HepG2 (cell line): ENCODE results near the gene TMCO6. TPM values are rescaled to one million over a fixed set of nuclear protein-coding genes. Genes with fewer than 3 reads are reported as not detected.

Experiments used
- BHLHE40 ChIP-seq: IDR thresholded peaks from 2 replicates; pipeline ENCODE4 v1.6.1; 2011; ENCODE audit warnings: low read length, improper control_type of control experiment
- EHMT2 ChIP-seq: fragments of 200-600 bp; sonication (generic); IDR thresholded peaks from 2 replicates; pipeline ENCODE4 v1.7.0; 2017; ENCODE audit warnings: antibody characterized with exemption, low read depth, low read length, borderline replicate concordance
- EP300 ChIP-seq, 3 experiments: sonication (generic) in 1 of 3; formaldehyde crosslinking in 1 of 3; IDR thresholded peaks; 2 replicates each; pipeline versions ENCODE4 v1.5.1 to v1.6.1; 2011 to 2020; ENCODE audit warnings: low read depth in 2 of 3, low read length in 2 of 3, borderline replicate concordance in 1 of 3, improper control_type of control experiment in 1 of 3, mild to moderate bottlenecking in 1 of 3, missing genetic modification reagents in 1 of 3, moderate library complexity in 1 of 3
- HNRNPL ChIP-seq: fragments of 200-400 bp; formaldehyde crosslinking; IDR thresholded peaks from 2 replicates; pipeline ENCODE4 v1.6.1; 2017; ENCODE audit warnings: mild to moderate bottlenecking, low read depth, low read length
- KLF16 ChIP-seq, 2 experiments: sonication (generic) in 1 of 2; formaldehyde crosslinking in 1 of 2; IDR thresholded peaks; 2 replicates each; pipeline versions ENCODE4 v1.6.1 to v1.8.0; 2016 to 2023; ENCODE audit warnings: missing genetic modification reagents in 2 of 2, missing compliant biosample characterization in 1 of 2
- LCORL ChIP-seq, 2 experiments: fragments of 450-650 bp in 1 of 2; sonication (generic) in 1 of 2; formaldehyde crosslinking in 1 of 2; IDR thresholded peaks; 2 replicates each; pipeline versions ENCODE4 v1.5.0 to v1.6.1; 2017 to 2020; ENCODE audit warnings: antibody characterized with exemption in 1 of 2, missing genetic modification reagents in 1 of 2
- NCOR1 ChIP-seq: fragments of 200-600 bp; sonication (generic); IDR thresholded peaks from 2 replicates; pipeline ENCODE4 v1.7.0; 2017; ENCODE audit warnings: antibody characterized with exemption, low read length, borderline replicate concordance
- NFKBIZ ChIP-seq: IDR thresholded peaks from 2 replicates; pipeline ENCODE4 v1.6.1; 2018; ENCODE audit warnings: missing genetic modification reagents, missing compliant biosample characterization
- PITX1 ChIP-seq: sonication (generic); formaldehyde crosslinking; IDR thresholded peaks from 2 replicates; pipeline ENCODE4 v1.5.1; 2020; ENCODE audit warnings: mild to moderate bottlenecking, missing genetic modification reagents
- RARG ChIP-seq: sonication (generic); formaldehyde crosslinking; IDR thresholded peaks from 2 replicates; pipeline ENCODE4 v1.4.0; 2020; ENCODE audit warnings: low read depth, mild to moderate bottlenecking, missing genetic modification reagents
- SMC3 ChIP-seq: IDR thresholded peaks from 2 replicates; pipeline ENCODE4 v1.6.1; 2011; ENCODE audit warnings: low read length, improper control_type of control experiment
- SRF ChIP-seq: IDR thresholded peaks from 2 replicates; pipeline ENCODE4 v1.6.1; 2011; ENCODE audit warnings: mild to moderate bottlenecking, low read depth, low read length, moderate library complexity
- SRSF1 ChIP-seq: fragments of 200-400 bp; formaldehyde crosslinking; optimal IDR thresholded peaks from 2 replicates; pipeline ENCODE3; 2017; ENCODE audit warnings: mild to moderate bottlenecking, low read depth, low read length, moderate library complexity
- SRY ChIP-seq: sonication (generic); formaldehyde crosslinking; IDR thresholded peaks from 2 replicates; pipeline ENCODE4 v1.8.0; 2022; ENCODE audit warnings: mild to moderate bottlenecking, missing genetic modification reagents
- TARDBP ChIP-seq: sonication (generic); formaldehyde crosslinking; IDR thresholded peaks from 2 replicates; pipeline ENCODE4 v1.8.0; 2022; ENCODE audit warnings: mild to moderate bottlenecking, missing genetic modification reagents
- ZBTB38 ChIP-seq: sonication (generic); formaldehyde crosslinking; IDR thresholded peaks from 2 replicates; pipeline ENCODE4 v1.5.1; 2020; ENCODE audit warnings: mild to moderate bottlenecking, missing genetic modification reagents
- ZBTB7B ChIP-seq: sonication (generic); formaldehyde crosslinking; IDR thresholded peaks from 2 replicates; pipeline ENCODE4 v1.4.0; 2020; ENCODE audit warnings: missing genetic modification reagents
- ZNF292 ChIP-seq: sonication (generic); formaldehyde crosslinking; IDR thresholded peaks from 2 replicates; pipeline ENCODE4 v1.8.1; 2022; ENCODE audit warnings: mild to moderate bottlenecking, low read depth, missing genetic modification reagents, borderline replicate concordance
- ZNF331 ChIP-seq: sonication (generic); formaldehyde crosslinking; IDR thresholded peaks from 2 replicates; pipeline ENCODE4 v1.4.0; 2020; ENCODE audit warnings: missing genetic modification reagents
- ZNF629 ChIP-seq: sonication (generic); formaldehyde crosslinking; conservative IDR thresholded peaks from 2 replicates; pipeline ENCODE4 v1.5.0; 2020; ENCODE audit warnings: missing genetic modification reagents
- ZSCAN9 ChIP-seq: IDR thresholded peaks from 2 replicates; pipeline ENCODE4 v1.6.1; 2016; ENCODE audit warnings: borderline replicate concordance
- polyA plus RNA-seq, 8 experiments: library from polyadenylated mRNA; depleted of rRNA in 3 of 8; stranded (reverse) in 7 of 8; unstranded in 1 of 8; fragments of >200 nt; fragmentation: Illumina TruSeq in 4 of 8; extraction: Trizol in 4 of 8; gene quantifications; 2 replicates each; pipeline versions ENCODE4 v1.2.1 to v1.2.3, GENCODE V29; 2011 to 2016; ENCODE audit warnings: low read depth in 4 of 8, missing spikeins in 1 of 8, mixed read lengths in 1 of 8; ENCODE audit not compliant: insufficient read depth in 1 of 8
- total RNA-seq, 5 experiments: library from RNA; depleted of rRNA; stranded (reverse); fragments of >200 nt; fragmentation: Illumina TruSeq; extraction: Trizol; gene quantifications; 2 replicates each; pipeline ENCODE4 v1.2.3, GENCODE V29; 2016; ENCODE audit warnings: low read depth in 1 of 5
- TF ChIP-seq, protein P1 (sequence below): sonication (generic); formaldehyde crosslinking; IDR thresholded peaks from 2 replicates; pipeline ENCODE4 v1.9.0; 2021; ENCODE audit warnings: missing genetic modification reagents, borderline replicate concordance
- TF ChIP-seq, protein P2 (sequence below): sonication (generic); formaldehyde crosslinking; IDR thresholded peaks from 2 replicates; pipeline ENCODE4 v1.4.0; 2020; ENCODE audit warnings: missing genetic modification reagents
- TF ChIP-seq, protein P3 (sequence below): sonication (generic); formaldehyde crosslinking; IDR thresholded peaks from 2 replicates; pipeline ENCODE4 v1.5.1; 2020; ENCODE audit warnings: mild to moderate bottlenecking, missing genetic modification reagents, borderline replicate concordance
- TF ChIP-seq, protein P4 (sequence below): IDR thresholded peaks from 2 replicates; pipeline ENCODE4 v1.6.1; 2016

The TMCO6 gene
- total and polyA plus RNA-seq, 2 of the 13 experiments (the other 11 are each of a cell fraction or from before 2014, with no cell fraction given): 16.6 to 28.2 TPM

DNA sequence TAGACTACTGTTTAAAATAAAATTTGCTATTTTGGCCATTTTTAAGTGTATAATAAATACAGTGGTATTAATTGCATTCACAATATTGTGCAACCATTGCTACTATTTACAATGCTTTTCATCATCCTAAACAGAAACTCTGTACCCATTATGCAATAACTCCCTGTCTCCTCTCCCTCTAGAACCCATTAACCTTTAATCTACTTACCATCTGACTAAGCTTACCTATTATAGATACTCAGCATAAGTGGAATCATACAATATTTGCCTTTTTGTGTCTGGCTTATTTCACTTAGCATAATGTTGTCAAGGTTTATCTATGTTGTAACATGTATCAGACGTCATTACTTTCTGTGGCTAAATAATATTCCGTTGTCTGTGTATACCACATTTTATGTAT is 32.2 kb upstream of the TMCO6 start (continued):
- no peak for TF ChIP-seq PITX1 (CRISPR knock-in tag)
- no peak for TF ChIP-seq SRF
- TF ChIP-seq, protein P1, sequence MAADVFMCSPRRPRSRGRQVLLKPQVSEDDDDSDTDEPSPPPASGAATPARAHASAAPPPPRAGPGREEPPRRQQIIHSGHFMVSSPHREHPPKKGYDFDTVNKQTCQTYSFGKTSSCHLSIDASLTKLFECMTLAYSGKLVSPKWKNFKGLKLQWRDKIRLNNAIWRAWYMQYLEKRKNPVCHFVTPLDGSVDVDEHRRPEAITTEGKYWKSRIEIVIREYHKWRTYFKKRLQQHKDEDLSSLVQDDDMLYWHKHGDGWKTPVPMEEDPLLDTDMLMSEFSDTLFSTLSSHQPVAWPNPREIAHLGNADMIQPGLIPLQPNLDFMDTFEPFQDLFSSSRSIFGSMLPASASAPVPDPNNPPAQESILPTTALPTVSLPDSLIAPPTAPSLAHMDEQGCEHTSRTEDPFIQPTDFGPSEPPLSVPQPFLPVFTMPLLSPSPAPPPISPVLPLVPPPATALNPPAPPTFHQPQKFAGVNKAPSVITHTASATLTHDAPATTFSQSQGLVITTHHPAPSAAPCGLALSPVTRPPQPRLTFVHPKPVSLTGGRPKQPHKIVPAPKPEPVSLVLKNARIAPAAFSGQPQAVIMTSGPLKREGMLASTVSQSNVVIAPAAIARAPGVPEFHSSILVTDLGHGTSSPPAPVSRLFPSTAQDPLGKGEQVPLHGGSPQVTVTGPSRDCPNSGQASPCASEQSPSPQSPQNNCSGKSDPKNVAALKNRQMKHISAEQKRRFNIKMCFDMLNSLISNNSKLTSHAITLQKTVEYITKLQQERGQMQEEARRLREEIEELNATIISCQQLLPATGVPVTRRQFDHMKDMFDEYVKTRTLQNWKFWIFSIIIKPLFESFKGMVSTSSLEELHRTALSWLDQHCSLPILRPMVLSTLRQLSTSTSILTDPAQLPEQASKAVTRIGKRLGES: no peak
- peak; percentile 57; the same call in 1 of the 2 replicates for TF ChIP-seq ZNF629 (CRISPR knock-in tag)
- TF ChIP-seq, protein P2, sequence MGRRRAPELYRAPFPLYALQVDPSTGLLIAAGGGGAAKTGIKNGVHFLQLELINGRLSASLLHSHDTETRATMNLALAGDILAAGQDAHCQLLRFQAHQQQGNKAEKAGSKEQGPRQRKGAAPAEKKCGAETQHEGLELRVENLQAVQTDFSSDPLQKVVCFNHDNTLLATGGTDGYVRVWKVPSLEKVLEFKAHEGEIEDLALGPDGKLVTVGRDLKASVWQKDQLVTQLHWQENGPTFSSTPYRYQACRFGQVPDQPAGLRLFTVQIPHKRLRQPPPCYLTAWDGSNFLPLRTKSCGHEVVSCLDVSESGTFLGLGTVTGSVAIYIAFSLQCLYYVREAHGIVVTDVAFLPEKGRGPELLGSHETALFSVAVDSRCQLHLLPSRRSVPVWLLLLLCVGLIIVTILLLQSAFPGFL (CRISPR knock-in tag): no peak
- peak; percentile 77 for TF ChIP-seq ZSCAN9 (CRISPR knock-in tag)
- TF ChIP-seq SMC3: peak; percentile 25; the same call in 1 of the 2 replicates
- no peak for TF ChIP-seq RARG (CRISPR knock-in tag)
- TF ChIP-seq EHMT2: no peak
- no peak for TF ChIP-seq NFKBIZ (CRISPR knock-in tag)
- TF ChIP-seq SRY (CRISPR knock-in tag): no peak
- TF ChIP-seq BHLHE40: no peak
- TF ChIP-seq KLF16 (CRISPR knock-in tag; IDR thresholded peaks at IDR 0.05): 0 out of 4 replicates have a peak, but pooled peaks of 1 of the 2 experiments have one; percentile 74
- no peak for TF ChIP-seq ZBTB38 (CRISPR knock-in tag)
- TF ChIP-seq HNRNPL: no peak
- peak; percentile 89 for TF ChIP-seq NCOR1
- TF ChIP-seq ZNF292: no peak
- TF ChIP-seq TARDBP (CRISPR knock-in tag): no peak
- TF ChIP-seq, protein P3, sequence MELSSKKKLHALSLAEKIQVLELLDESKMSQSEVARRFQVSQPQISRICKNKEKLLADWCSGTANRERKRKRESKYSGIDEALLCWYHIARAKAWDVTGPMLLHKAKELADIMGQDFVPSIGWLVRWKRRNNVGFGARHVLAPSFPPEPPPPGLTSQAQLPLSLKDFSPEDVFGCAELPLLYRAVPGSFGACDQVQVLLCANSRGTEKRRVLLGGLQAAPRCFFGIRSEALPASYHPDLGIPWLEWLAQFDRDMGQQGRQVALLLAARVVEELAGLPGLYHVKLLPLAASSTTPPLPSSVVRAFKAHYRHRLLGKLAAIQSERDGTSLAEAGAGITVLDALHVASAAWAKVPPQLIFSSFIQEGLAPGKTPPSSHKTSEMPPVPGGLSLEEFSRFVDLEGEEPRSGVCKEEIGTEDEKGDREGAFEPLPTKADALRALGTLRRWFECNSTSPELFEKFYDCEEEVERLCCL (CRISPR knock-in tag): no peak
- TF ChIP-seq EP300 (IDR thresholded peaks at IDR 0.05; ENCODE audit: low read depth in 2 of 2, low read length in 2 of 2): peak in 1 of 2 experiments; percentile 91; a peak in 3 of 4 replicates
- peak; percentile 52; the same call in 1 of the 2 replicates for TF ChIP-seq EP300 (CRISPR knock-in tag; IDR thresholded peaks at IDR 0.05; ENCODE audit: borderline replicate concordance)
- TF ChIP-seq ZBTB7B (CRISPR knock-in tag): no peak
- TF ChIP-seq, protein P4, sequence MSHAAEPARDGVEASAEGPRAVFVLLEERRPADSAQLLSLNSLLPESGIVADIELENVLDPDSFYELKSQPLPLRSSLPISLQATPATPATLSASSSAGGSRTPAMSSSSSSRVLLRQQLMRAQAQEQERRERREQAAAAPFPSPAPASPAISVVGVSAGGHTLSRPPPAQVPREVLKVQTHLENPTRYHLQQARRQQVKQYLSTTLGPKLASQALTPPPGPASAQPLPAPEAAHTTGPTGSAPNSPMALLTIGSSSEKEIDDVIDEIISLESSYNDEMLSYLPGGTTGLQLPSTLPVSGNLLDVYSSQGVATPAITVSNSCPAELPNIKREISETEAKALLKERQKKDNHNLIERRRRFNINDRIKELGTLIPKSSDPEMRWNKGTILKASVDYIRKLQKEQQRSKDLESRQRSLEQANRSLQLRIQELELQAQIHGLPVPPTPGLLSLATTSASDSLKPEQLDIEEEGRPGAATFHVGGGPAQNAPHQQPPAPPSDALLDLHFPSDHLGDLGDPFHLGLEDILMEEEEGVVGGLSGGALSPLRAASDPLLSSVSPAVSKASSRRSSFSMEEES (CRISPR knock-in tag): no peak
- peak; percentile 67; the same call in 1 of the 2 replicates for TF ChIP-seq LCORL (IDR thresholded peaks at IDR 0.05)
- peak; percentile 53; the same call in 1 of the 2 replicates for TF ChIP-seq LCORL (CRISPR knock-in tag; IDR thresholded peaks at IDR 0.05)
- TF ChIP-seq SRSF1: no peak
- peak; percentile 72; the same call in 1 of the 2 replicates for TF ChIP-seq ZNF331 (CRISPR knock-in tag)
